GM18951 (cell line): ENCODE measurements around the gene PNRC2.
"Not testable (repeated sequence)": the region's sequence is repeated elsewhere in the genome, so short reads cannot be mapped to it uniquely, and the experiment has no call there.

Experiments
- POLR2A ChIP-seq: IDR thresholded peaks from 4 replicates; pipeline ENCODE4 v1.6.1; 2011; ENCODE audit warnings: mild to moderate bottlenecking; ENCODE audit not compliant: insufficient read length, insufficient read depth; ENCODE audit errors: extremely low read depth
- in situ Hi-C: fragments of 300-500 bp; cut with MboI; formaldehyde crosslinking; loops from one replicate; pipeline ENCODE4 v1.12.0; 2022; ENCODE audit warnings: low sequenced_read_pairs, mixed read lengths, inconsistent platforms; ENCODE audit not compliant: unreplicated experiment

PNRC2 gene

GRCh38 chr1:23924601-23925000, 35.0 kb upstream of the PNRC2 start:
- TF ChIP-seq POLR2A = no peak
- in situ Hi-C loops = no loop called here

GRCh38 chr1:23925279-23925678, 34.3 kb upstream of the PNRC2 start:
- TF ChIP-seq POLR2A = no peak
- in situ Hi-C loops = no loop called here

- in situ Hi-C loops = no loop called here
- no peak for TF ChIP-seq POLR2A
These were observed 32.5 kb upstream of the PNRC2 start for GRCh38 chr1:23927097-23927496.

- in situ Hi-C loops = no loop called here
- no peak for TF ChIP-seq POLR2A
These were observed 30.8 kb upstream of the PNRC2 start for GRCh38 chr1:23928789-23929188.

GRCh38 chr1:23930270-23930669, 29.4 kb upstream of the PNRC2 start:
- in situ Hi-C loops = no loop called here

GRCh38 chr1:23930861-23931490, 28.7 kb upstream of the PNRC2 start:
- in situ Hi-C loops = no loop called here
- TF ChIP-seq POLR2A = no peak

More at GRCh38 chr1:23930270-23930669, 29.4 kb upstream of the PNRC2 start:
- no peak for TF ChIP-seq POLR2A

- no peak for TF ChIP-seq POLR2A
- in situ Hi-C loops = no loop called here
These were observed 28.1 kb upstream of the PNRC2 start for GRCh38 chr1:23931491-23931880.

GRCh38 chr1:23936481-23937176, 23.0 kb upstream of the PNRC2 start:
- in situ Hi-C loops = no loop called here
- TF ChIP-seq POLR2A = no peak

- in situ Hi-C loops = no loop called here
- TF ChIP-seq POLR2A = no peak
These were observed 12.3 kb upstream of the PNRC2 start for GRCh38 chr1:23947366-23947765.

GRCh38 chr1:23953020-23953419, 6.6 kb upstream of the PNRC2 start:
- TF ChIP-seq POLR2A = no peak
- in situ Hi-C loops = no loop called here

- in situ Hi-C loops = no loop called here
- no peak for TF ChIP-seq POLR2A
These were observed 2.5 kb upstream of the PNRC2 start for GRCh38 chr1:23957096-23957495.

- in situ Hi-C loops = not testable (repeated sequence)
These were observed 1.4 kb upstream of the PNRC2 start for GRCh38 chr1:23958040-23958809.

GRCh38 chr1:23958810-23959460, 693 bp upstream of the PNRC2 start:
- in situ Hi-C loops = no loop called here
- peak; percentile 52 for TF ChIP-seq POLR2A
